ENCODE results near the gene LAMA4.

- TF ChIP-seq CHD4 (IDR thresholded peaks at IDR 0.05; ENCODE audit: borderline replicate concordance): no peak
- no peak for TF ChIP-seq CTCF (IDR thresholded peaks at IDR 0.05)
- TF ChIP-seq MAX (IDR thresholded peaks at IDR 0.05): no peak
- TF ChIP-seq USF2 (IDR thresholded peaks at IDR 0.05): no peak
- no peak for TF ChIP-seq PBX3 (IDR thresholded peaks at IDR 0.05)
- no peak for TF ChIP-seq POLR2AphosphoS2 (conservative IDR thresholded peaks at IDR 0.05; ENCODE audit: low read length)
- no peak for TF ChIP-seq RFX5 (IDR thresholded peaks at IDR 0.05)
- TF ChIP-seq CEBPB (IDR thresholded peaks at IDR 0.05): no peak
- TF ChIP-seq ZC3H11A (IDR thresholded peaks at IDR 0.05): no peak
- TF ChIP-seq BCL3 (IDR thresholded peaks at IDR 0.05): no peak
- TF ChIP-seq, protein P1, sequence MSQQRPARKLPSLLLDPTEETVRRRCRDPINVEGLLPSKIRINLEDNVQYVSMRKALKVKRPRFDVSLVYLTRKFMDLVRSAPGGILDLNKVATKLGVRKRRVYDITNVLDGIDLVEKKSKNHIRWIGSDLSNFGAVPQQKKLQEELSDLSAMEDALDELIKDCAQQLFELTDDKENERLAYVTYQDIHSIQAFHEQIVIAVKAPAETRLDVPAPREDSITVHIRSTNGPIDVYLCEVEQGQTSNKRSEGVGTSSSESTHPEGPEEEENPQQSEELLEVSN (IDR thresholded peaks at IDR 0.05; ENCODE audit: borderline replicate concordance, low read depth): no peak
These were observed 36.9 kb upstream of the LAMA4 start for GRCh38 chr6:112291161-112291762.

All from A549 (cell line).